Measurements from ENCODE around the gene GULP1.
"Not testable (repeated sequence)": the region's sequence is repeated elsewhere in the genome, so short reads cannot be mapped to it uniquely, and the experiment has no call there.

The GULP1 gene

GRCh38 chr2:188280811-188281222, 10.9 kb upstream of the GULP1 start:
- peaks cover 0 to 13% of the 10 kb centered on the region in 2 donors for H3K9me3 Mint-ChIP-seq
- ATAC-seq, result no peak
- no peak overlapping the region for H3K27ac Mint-ChIP-seq
- no peaks in the 10 kb centered on the region for H3K27me3 Mint-ChIP-seq
- H3K4me1 Mint-ChIP-seq, result no peaks in the 10 kb centered on the region
- H3K4me3 Mint-ChIP-seq, result no peak overlapping the region
- no peak for DNase-seq

- no peak overlapping the region for H3K4me3 Mint-ChIP-seq
- H3K9me3 Mint-ChIP-seq, result peaks cover 0 to 13% of the 10 kb centered on the region in 2 donors
- no peaks in the 10 kb centered on the region for H3K27me3 Mint-ChIP-seq
- ATAC-seq, result no peak
- no peak overlapping the region for H3K27ac Mint-ChIP-seq
- no peak for DNase-seq
- H3K4me1 Mint-ChIP-seq, result no peaks in the 10 kb centered on the region
These were observed 8.8 kb upstream of the GULP1 start for GRCh38 chr2:188282907-188283306.

- not testable (repeated sequence) for H3K27me3 Mint-ChIP-seq
These were observed 7.4 kb upstream of the GULP1 start for GRCh38 chr2:188284251-188284650.

GRCh38 chr2:188285049-188285448, 6.6 kb upstream of the GULP1 start:
- peaks cover 0 to 13% of the 10 kb centered on the region in 2 donors for H3K9me3 Mint-ChIP-seq
- no peak overlapping the region for H3K27ac Mint-ChIP-seq
- H3K4me3 Mint-ChIP-seq, result no peak overlapping the region
- ATAC-seq (no peak), DNase-seq (no peak)
- no peaks in the 10 kb centered on the region for H3K27me3 Mint-ChIP-seq
- no peaks in the 10 kb centered on the region for H3K4me1 Mint-ChIP-seq

More at GRCh38 chr2:188284251-188284650, 7.4 kb upstream of the GULP1 start:
- DNase-seq, H3K4me1 Mint-ChIP-seq, H3K27ac Mint-ChIP-seq, ATAC-seq, H3K4me3 Mint-ChIP-seq: not testable (repeated sequence)
- peaks cover 0 to 13% of the 10 kb centered on the region in 2 donors for H3K9me3 Mint-ChIP-seq

- H3K4me3 Mint-ChIP-seq, result no peak overlapping the region
- no peak for ATAC-seq
These were observed 5.9 kb upstream of the GULP1 start for GRCh38 chr2:188285774-188286173.

GRCh38 chr2:188291142-188291616, 495 bp upstream of the GULP1 start:
- peak overlapping the region; percentile 72 to 74 for H3K4me3 Mint-ChIP-seq
- H3K9me3 Mint-ChIP-seq, result no peaks in the 10 kb centered on the region
- ATAC-seq (no peak), DNase-seq (no peak)
- H3K4me1 Mint-ChIP-seq, result peaks cover 20% of the 10 kb centered on the region
- no peak overlapping the region for H3K27ac Mint-ChIP-seq
- H3K27me3 Mint-ChIP-seq, result peaks cover 40% of the 10 kb centered on the region

More at GRCh38 chr2:188285774-188286173, 5.9 kb upstream of the GULP1 start:
- Mint-ChIP-seq H3K9me3 (peaks cover 0 to 13% of the 10 kb centered on the region in 2 donors), H3K27me3 (peaks cover 3% of the 10 kb centered on the region), H3K4me1 (no peaks in the 10 kb centered on the region), H3K27ac (no peak overlapping the region)
- no peak for DNase-seq

GRCh38 chr2:188292348-188293239, 920 bp downstream of the GULP1 start:
- Mint-ChIP-seq H3K4me3 (peak overlapping the region; percentile 72 to 74), H3K27me3 (peaks cover 40% of the 10 kb centered on the region), H3K27ac (no peak overlapping the region), H3K4me1 (peaks cover 20% of the 10 kb centered on the region), H3K9me3 (no peaks in the 10 kb centered on the region)
- DNase-seq (no peak), ATAC-seq (peak; percentile 43)

- no peak for ATAC-seq
- peaks cover 20% of the 10 kb centered on the region for H3K4me1 Mint-ChIP-seq
- DNase-seq, result no peak
- no peak overlapping the region for H3K4me3 Mint-ChIP-seq
- H3K27ac Mint-ChIP-seq, result no peak overlapping the region
- peaks cover 40% of the 10 kb centered on the region for H3K27me3 Mint-ChIP-seq
- no peaks in the 10 kb centered on the region for H3K9me3 Mint-ChIP-seq
These were observed 2.1 kb downstream of the GULP1 start for GRCh38 chr2:188293601-188294351.

GRCh38 chr2:188294352-188294926, 2.8 kb downstream of the GULP1 start:
- Mint-ChIP-seq H3K4me1 (peaks cover 20% of the 10 kb centered on the region), H3K4me3 (no peak overlapping the region), H3K27ac (no peak overlapping the region), H3K27me3 (peaks cover 40% of the 10 kb centered on the region), H3K9me3 (no peaks in the 10 kb centered on the region)
- DNase-seq, result no peak
- ATAC-seq, result no peak

- H3K27me3 Mint-ChIP-seq, result peaks cover 40% of the 10 kb centered on the region
- H3K27ac Mint-ChIP-seq, result no peak overlapping the region
- no peak overlapping the region for H3K4me3 Mint-ChIP-seq
- H3K9me3 Mint-ChIP-seq, result no peaks in the 10 kb centered on the region
- ATAC-seq (no peak), DNase-seq (no peak)
- H3K4me1 Mint-ChIP-seq, result peaks cover 20% of the 10 kb centered on the region
These were observed 3.5 kb downstream of the GULP1 start for GRCh38 chr2:188295067-188295685.

- ATAC-seq (no peak), DNase-seq (no peak)
- H3K4me1 Mint-ChIP-seq, result peaks cover 1% of the 10 kb centered on the region
- no peaks in the 10 kb centered on the region for H3K9me3 Mint-ChIP-seq
- no peak overlapping the region for H3K4me3 Mint-ChIP-seq
- peaks cover 15% of the 10 kb centered on the region for H3K27me3 Mint-ChIP-seq
- H3K27ac Mint-ChIP-seq, result no peak overlapping the region
These were observed 6.3 kb downstream of the GULP1 start for GRCh38 chr2:188297978-188298377.

- H3K27ac Mint-ChIP-seq, ATAC-seq: not testable (repeated sequence)
These were observed 7.3 kb downstream of the GULP1 start for GRCh38 chr2:188298937-188299371.

GRCh38 chr2:188303363-188304031, 11.8 kb downstream of the GULP1 start:
- no peak for ATAC-seq
- no peak for DNase-seq
- Mint-ChIP-seq H3K9me3 (no peaks in the 10 kb centered on the region), H3K27ac (no peak overlapping the region), H3K4me1 (no peaks in the 10 kb centered on the region), H3K27me3 (no peaks in the 10 kb centered on the region), H3K4me3 (no peak overlapping the region)

More at GRCh38 chr2:188298937-188299371, 7.3 kb downstream of the GULP1 start:
- not testable (repeated sequence) for H3K4me3 Mint-ChIP-seq, DNase-seq, H3K27me3 Mint-ChIP-seq, H3K9me3 Mint-ChIP-seq, H3K4me1 Mint-ChIP-seq

GRCh38 chr2:188305271-188305670, 13.6 kb downstream of the GULP1 start:
- peaks cover 0 to 2% of the 10 kb centered on the region in 2 donors for H3K9me3 Mint-ChIP-seq
- no peak overlapping the region for H3K27ac Mint-ChIP-seq
- ATAC-seq, result no peak
- no peak for DNase-seq
- H3K4me1 Mint-ChIP-seq, result no peaks in the 10 kb centered on the region
- H3K4me3 Mint-ChIP-seq, result no peak overlapping the region
- H3K27me3 Mint-ChIP-seq, result no peaks in the 10 kb centered on the region

GRCh38 chr2:188306271-188306670, 14.6 kb downstream of the GULP1 start:
- ATAC-seq (no peak), DNase-seq (no peak)
- H3K27ac Mint-ChIP-seq, result no peak overlapping the region
- H3K4me3 Mint-ChIP-seq, result no peak overlapping the region
- H3K4me1 Mint-ChIP-seq, result no peaks in the 10 kb centered on the region
- no peaks in the 10 kb centered on the region for H3K27me3 Mint-ChIP-seq
- H3K9me3 Mint-ChIP-seq, result peaks cover 0 to 4% of the 10 kb centered on the region in 2 donors
